DMS114 treated with DMSO at 0.1 percent for 48 hours (cell line): ENCODE results near the gene ACTR6.
A peak's percentile ranks its signal among the peaks of the same experiment; 100 is the strongest.
"Not testable (repeated sequence)": the region's sequence is repeated elsewhere in the genome, so short reads cannot be mapped to it uniquely, and the experiment has no call there.

Source experiments
- DNase-seq: peaks from one replicate; lab custom pipeline; 2025; ENCODE audit not compliant: unreplicated experiment; lab: John Stamatoyannopoulos, UW

Gene ACTR6

DNA sequence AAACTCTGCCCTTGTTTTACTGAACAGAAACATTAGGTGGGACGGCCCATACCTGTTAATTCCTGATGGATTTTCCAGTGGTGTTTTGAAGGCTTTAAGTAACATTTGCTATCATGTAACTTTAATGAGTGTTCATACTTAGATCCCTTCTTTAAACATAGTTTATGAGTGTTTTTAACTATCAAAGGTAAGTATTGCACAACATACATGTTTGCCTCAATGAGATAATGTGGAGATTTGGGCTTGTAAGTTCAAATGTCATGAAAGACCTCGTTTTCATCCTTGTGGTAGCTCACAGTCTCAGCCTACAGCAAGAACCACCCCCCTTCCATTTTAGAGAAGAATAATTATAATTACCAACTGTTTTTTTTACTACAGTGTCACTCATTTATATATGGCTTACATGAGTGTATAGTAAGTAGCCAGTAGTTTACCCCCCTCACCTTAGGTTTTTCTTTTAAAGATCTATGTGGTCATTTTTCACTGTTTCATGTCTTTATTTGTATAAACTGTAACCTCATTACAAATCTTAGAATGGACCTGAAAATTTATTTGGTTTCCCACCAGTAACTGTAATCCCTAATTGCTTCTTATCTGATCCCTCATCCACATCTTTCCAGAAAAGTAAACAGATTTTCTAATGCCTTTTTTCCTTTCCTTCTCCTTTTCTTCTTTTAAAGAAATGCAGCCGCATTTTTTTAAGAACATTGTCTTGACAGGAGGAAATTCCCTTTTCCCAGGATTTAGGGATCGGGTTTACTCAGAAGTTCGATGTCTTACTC lies 18.9 kb downstream of the ACTR6 start:
- DNase-seq = no peak

DNA sequence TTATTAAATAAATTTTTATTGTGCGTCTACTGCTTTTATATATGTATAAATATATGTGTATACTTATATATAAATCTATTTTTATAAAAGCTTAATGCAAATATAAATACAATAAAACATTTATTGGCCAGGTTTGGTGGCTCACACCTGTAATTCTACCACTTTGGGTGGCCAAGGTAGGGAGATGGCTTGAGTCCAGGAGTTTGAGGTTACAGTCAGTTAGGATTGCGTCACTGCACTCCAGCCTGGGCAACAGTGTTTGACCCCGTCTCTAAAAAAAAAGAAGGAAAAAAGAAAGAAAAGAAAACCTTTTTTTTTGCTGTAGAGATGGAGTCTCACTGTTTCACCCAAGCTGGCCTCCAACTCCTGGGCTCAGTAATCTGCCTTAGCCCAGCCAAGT lies 20.9 kb downstream of the ACTR6 start:
- DNase-seq = no peak

DNA sequence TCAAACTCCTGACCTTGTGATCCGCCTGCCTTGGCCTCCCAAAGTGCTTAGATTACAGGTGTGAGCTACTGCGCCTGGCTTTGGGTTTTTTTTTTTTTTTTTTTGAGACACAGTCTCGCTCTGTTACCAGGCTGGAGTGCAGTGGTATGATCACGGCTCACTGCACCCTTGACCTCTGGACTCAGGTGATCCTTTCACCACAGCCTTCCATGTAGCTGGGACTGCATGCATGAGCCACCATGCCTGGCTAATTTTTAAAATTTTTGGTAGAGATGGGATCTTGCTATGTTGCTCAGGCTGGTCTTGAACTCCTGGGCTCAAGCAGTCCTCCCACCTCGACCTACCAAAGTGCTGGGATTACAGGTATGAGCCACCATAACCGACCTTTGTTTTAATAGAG lies 21.6 kb downstream of the ACTR6 start:
- DNase-seq = not testable (repeated sequence)

DNA sequence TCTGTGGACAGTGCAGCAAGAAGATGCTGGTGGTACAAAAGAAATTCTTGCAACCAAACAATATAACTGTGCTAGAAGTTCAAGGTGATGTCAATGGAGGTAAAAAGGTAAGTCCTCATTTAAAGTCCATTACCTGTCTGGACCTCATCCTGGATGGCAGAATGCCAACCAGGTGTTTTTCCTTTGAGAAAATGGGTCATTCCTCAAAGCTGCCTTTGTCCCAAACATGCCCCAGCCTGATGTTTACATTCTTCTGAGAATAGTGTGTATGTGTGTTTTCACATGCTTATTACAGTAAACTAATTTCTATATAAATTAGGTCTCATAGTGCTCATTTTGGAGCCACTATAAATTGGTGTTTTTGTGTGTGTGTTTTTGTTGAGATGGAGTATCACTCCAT lies 24.9 kb downstream of the ACTR6 start:
- DNase-seq = no peak

DNA sequence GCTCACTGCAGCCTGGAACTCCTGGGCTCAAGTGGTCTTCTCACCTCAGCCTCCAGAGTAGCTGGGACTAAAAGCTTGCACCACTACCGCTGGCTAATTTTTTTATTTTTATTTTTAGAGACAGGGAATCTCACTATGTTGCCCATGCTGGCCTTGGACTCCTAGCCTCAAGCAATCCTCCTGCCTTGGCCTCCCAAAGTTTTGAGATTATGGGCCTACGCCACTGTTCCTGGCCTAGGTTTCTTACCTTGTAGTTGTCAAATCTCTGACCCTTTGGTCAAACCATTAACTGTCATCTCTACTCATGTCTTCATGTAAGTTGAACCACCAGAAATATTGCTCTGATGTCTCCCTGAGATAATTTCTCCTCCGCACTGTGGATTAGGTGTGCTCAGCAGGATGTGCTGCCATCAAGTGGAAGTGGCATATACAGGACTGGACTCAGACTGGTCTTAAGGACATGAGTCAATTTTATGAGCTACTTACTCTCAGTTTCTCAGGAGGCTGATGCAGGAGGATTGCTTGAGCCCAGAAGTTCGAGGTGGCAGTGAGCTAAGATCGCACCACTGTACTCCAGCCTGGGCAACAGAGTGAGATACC lies 28.5 kb downstream of the ACTR6 start:
- DNase-seq = peak; percentile 38

DNA sequence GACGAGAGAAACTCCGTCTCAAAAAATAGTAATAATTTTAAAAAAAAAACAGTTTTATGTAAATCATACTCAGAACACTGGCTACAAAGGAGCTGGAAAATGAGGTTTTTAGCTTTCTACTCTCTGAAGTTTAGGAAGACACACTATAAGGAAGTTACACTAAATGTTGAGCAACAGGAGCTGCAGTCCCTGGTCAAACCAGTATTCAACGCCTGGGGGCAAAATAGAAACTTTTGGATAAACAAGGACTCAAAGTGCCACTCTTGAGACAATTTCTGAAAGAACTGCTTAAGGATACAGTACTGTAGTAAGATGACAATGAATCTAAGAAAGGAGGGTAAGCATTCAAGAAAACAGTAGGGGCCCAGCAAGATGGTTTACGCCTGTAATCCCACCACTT lies 29.3 kb downstream of the ACTR6 start:
- DNase-seq = no peak

DNA sequence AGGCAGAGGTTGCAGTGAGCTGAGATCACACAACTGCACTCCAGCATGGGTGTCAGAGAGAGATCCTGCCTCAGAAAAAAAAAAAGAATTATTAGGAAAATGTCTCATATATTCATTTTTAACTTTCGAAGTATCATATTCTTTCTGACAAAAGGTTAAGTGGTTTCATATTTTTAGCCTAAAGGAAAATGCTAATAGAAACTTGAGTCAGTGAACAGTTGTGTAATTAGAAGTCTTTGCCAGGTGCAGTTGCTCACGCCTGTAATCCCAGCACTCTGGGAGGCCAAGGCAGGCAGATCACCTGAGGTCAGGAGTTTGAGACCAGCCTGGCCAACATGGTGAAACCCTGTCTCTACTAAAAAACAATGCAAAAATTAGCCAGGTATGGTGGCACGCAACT lies 31.3 kb downstream of the ACTR6 start:
- DNase-seq = not testable (repeated sequence)

DNA sequence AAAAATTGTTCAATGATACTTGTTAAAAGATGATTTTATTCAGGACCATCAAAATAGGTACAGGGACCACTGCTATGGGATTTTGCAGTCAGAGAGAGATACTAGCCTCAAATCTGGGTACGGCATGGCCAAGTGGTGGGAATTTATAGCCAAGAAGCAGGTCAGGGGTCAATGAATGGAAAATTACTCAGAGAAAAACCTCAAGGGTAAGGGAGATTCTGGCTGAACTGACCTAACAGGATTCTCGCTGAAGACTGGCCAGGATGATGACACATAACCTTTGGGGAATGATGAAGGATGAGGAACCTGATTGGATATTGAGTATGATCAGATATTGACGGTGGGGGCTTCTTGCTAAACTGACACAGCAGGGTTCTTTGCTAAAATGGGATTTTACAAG lies 33.6 kb downstream of the ACTR6 start:
- DNase-seq = no peak

DNA sequence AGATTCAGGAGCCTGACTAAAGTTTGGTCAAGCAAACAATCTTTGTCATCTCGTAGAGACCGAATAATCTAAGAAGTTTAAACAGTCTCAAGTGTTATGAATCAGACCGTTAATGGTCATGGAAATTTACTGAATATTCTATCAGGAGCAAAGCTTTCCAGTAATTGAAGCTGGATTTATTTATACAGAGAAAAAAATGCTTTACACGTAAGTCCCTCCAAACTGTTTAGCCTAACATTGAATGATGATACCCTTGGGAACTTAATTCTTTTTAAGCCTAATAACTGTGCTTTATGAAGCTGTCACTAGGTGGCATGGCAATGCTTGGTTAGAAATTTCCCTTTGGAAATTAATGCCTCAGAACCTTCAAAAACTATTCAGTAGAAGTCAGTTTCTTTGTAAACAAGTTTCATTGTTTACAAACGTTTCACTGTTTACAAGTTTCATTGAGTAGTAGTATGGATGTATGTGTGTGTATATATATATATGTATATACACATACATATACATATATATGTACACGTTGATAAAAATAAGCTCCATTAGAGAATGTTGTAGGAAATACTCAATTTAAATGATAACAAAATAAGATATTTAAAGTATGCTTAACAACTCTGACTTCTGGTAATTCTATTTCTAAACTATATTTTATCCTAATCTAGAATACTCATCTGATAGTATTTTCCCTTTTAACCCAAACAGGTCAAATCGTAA lies 34.1 kb downstream of the ACTR6 start:
- DNase-seq = peak; percentile 30

DNA sequence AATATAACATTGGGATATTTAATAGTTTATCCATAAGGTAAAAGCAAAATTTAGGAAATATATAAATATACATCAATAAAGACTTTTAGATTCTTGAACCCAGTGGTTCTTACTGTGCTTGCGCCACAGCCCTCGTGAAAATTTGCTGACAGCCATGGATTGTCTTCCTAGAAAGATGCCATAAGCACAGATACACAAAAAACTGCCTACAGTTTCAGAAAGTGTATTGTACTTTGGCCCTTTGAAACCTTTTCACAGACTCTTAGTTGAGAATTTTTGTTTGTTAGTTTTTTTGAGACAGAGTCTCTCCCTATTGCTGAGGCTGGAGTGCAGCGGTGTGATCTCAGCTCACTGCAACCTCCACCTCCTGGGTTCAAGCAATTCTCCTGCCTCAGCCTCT lies 38.2 kb downstream of the ACTR6 start:
- no peak for DNase-seq

DNA sequence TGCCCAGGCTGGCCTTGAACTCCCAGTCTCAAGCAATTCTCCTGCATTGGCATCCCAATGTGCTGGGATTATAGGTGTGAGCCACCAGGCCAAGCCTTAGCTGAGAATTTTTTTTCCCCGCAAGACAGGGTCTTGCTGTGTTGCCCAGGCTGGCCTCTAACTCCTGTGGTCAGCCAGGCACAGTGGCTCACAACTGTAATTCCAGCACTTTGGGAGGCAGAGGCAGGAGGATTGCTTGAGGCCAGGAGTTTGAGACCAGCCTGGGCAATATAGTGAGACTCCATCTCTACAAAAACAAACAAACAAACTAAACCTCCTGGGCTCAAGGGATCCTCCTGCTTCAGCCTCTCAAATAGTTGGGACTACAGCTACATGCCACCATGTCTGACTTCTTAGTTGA lies 39.0 kb downstream of the ACTR6 start:
- no peak for DNase-seq

DNA sequence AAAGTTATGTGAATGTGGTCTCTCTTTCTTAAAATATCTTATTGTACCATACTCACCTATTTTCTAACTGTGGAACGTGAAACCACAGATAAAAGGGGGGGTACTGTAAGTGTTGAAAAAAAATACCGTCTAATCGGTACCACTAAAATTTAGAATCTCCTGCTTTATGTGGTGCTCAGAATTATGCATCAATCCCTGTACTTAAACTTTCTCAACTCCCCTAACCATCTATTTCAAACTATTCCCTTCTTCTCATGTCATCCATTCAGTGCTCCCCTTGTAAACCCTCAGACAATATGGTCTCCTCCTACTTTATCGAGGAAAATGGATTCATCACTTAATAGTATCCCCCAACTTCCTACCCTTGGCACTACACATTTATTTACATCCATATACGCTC lies 42.5 kb downstream of the ACTR6 start:
- DNase-seq = no peak

GRCh38 chr12:100247765-100248164 lies 47.1 kb downstream of the ACTR6 start:
- no peak for DNase-seq

DNA sequence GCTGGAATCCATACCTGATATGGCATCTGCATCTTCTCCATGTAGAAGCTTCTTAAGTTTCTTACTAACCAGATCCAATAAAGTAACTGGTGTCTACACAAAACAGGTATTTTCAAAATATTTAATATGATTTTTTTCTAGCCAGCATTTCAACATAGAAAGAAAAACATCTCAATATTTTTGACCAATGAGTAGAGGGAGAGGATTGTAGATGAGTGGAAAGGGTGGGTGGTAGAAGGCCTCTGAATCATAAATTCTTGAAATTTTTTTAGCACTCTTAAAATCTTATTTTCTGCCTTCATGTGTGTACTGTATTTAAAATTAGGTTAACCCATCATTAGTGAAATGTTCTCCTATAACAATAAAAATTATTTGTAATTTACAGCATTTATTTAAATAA lies 48.3 kb downstream of the ACTR6 start:
- DNase-seq = no peak

DNA sequence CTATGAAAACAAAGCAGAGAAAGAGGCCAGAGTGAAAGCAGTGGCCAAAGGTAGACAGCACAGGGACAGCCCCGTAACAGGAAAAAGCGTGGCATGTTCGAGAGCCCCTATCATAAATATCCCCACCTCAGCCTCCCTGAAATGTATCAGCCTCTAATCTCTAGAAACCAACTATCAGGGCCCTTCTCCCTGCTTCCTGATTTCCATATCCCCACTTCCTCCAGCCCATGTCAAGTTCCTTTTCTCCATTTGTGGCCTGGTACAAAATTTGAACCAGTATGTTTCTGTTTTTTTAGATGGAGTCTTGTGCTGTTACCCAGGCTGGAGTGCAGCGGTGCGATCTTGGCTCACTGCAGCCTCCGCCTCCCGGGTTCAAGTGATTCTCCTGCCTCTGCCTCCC lies 49.3 kb downstream of the ACTR6 start:
- no peak for DNase-seq

GRCh38 chr12:100251917-100252316 lies 51.3 kb downstream of the ACTR6 start:
- DNase-seq = no peak

DNA sequence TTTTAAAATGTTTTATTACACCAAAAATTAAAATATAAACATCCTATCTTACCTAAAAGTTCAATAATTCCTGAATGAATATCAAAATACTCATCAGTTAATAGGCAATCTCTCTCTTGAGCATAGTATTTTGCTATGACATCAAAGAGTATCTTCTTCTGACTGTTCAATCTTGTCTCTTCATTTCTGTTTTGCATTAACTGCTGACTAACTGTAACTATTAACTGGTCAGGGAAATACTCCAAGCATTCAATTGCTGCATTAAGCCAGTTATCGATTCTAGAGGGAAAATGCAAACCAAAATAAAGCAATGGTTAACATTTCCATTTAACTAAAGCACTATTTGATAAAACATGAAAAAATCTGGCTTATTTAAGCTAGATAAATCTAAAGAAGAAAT lies 52.8 kb downstream of the ACTR6 start:
- no peak for DNase-seq

DNA sequence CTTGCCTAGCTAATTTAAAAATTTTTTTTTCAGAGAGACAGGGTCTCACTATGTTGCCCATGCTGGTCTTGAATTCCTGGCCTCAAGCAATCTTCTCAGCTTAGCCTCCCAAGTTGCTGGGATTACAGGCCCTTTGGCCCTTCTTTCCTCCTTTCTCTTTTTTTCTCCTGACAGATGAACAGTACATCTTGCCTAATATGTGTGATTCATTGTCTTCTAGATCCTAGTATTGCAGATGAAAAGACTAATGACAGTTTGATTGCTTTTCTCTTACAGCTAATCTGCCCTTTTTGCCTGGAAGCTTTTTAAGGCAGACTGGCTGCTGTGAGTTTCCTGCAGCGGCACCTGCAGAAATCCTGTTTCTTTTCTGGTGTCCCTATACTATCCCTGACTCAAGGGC lies 54.3 kb downstream of the ACTR6 start:
- no peak for DNase-seq

DNA sequence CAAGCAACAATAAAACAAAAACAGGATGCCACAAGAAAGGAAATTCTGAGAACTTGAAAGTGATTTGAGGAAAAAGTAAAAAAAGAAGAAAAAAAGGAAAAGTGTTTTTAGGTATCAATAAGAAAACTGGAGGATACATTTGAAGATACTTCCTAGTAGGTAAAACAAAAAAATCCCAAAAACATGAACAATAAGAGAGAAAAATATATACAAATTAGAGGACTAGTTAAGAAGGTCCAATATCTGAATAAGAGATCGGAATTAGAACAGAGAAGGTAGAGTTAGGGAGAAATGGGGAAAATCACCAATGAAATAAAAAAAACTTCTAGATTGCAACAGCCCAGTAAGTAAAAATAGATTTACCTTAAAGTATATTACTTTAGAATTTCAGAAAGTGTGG lies 57.5 kb downstream of the ACTR6 start:
- no peak for DNase-seq

DNA sequence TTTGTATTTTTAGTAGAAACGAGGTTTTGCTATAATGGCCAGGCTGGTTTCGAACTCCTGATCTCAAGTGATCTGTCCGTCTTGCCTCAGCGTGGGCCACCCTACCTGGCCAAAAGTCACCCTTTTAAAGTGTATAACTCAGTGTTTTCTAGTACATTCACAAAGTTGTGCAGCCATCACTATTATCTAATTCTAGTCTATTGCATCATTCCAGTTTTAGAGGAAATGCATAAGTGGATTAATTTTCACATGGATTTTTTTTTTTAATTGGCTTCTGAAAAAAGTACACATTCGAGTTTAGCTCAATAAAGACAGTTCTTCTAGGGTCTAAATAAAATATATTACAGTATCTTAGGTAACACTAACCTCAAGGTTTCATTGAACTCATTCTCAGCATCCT lies 62.5 kb downstream of the ACTR6 start:
- DNase-seq = no peak

DNA sequence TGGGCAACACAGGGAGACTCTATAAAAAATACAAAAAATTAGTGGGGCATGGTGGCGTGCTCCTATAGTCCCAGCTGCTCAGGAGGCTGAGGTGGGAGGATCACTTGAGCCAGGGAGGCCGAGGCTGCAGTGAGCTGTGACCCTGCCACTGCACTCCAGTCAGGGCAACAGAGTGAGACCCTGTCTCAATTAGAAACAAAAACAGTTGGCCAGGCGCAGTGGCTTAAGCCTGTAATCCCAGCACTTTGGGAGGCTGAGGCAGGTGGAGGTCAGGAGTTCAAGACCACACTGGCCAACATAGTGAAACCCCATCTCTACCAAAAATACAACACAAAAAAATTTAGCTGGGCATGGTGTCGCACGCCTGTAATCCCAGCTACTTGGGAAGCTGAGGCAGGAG lies 64.5 kb downstream of the ACTR6 start:
- not testable (repeated sequence) for DNase-seq
